ENCODE data around the gene FEM1A. TPM values are rescaled to one million over a fixed set of nuclear protein-coding genes. Genes with fewer than 3 reads are reported as not detected.
"Not testable (repeated sequence)": the region's sequence is repeated elsewhere in the genome, so short reads cannot be mapped to it uniquely, and the experiment has no call there.

FEM1A gene
- total RNA-seq, 1 donor from 2014 or later = 11.1 TPM

GRCh38 chr19:4843647-4843965 lies 52.1 kb downstream of the FEM1A start:
- Mint-ChIP-seq H3K27ac (ENCODE audit: unreplicated experiment) (no peak overlapping the region), H3K4me3 (ENCODE audit: unreplicated experiment) (no peak overlapping the region), H3K27me3 (ENCODE audit: low read depth) (no peaks in the 10 kb centered on the region), H3K36me3 (ENCODE audit: low read depth) (peaks cover 36% of the 10 kb centered on the region), H3K9me3 (ENCODE audit: low read depth) (no peaks in the 10 kb centered on the region), H3K4me1 (ENCODE audit: low read depth) (peaks cover 21% of the 10 kb centered on the region)
- TF ChIP-seq CTCF (IDR thresholded peaks at IDR 0.05) = no peak
- DNase-seq (ENCODE audit: low spot score) = no peak

- Mint-ChIP-seq H3K36me3 (ENCODE audit: low read depth) (peaks cover 32% of the 10 kb centered on the region), H3K27ac (ENCODE audit: unreplicated experiment) (peak overlapping the region; percentile 59), H3K4me1 (ENCODE audit: low read depth) (peaks cover 21% of the 10 kb centered on the region), H3K4me3 (ENCODE audit: unreplicated experiment) (no peak overlapping the region), H3K27me3 (ENCODE audit: low read depth) (no peaks in the 10 kb centered on the region), H3K9me3 (ENCODE audit: low read depth) (no peaks in the 10 kb centered on the region)
- no peak for TF ChIP-seq CTCF (IDR thresholded peaks at IDR 0.05)
- DNase-seq (ENCODE audit: low spot score) = no peak
Measured at GRCh38 chr19:4844348-4845179, 53.0 kb downstream of the FEM1A start.

- not testable (repeated sequence) for DNase-seq (ENCODE audit: low spot score); H3K4me3 Mint-ChIP-seq (ENCODE audit: unreplicated experiment); H3K27me3 Mint-ChIP-seq (ENCODE audit: low read depth); H3K9me3 Mint-ChIP-seq (ENCODE audit: low read depth)
- Mint-ChIP-seq H3K27ac (ENCODE audit: unreplicated experiment) (peak overlapping the region; percentile 63), H3K36me3 (ENCODE audit: low read depth) (peaks cover 24% of the 10 kb centered on the region), H3K4me1 (ENCODE audit: low read depth) (peaks cover 19% of the 10 kb centered on the region)
Measured at GRCh38 chr19:4845975-4846374, 54.4 kb downstream of the FEM1A start.

GRCh38 chr19:4847190-4847973 lies 55.8 kb downstream of the FEM1A start:
- Mint-ChIP-seq H3K9me3 (ENCODE audit: low read depth) (no peaks in the 10 kb centered on the region), H3K27me3 (ENCODE audit: low read depth) (no peaks in the 10 kb centered on the region), H3K36me3 (ENCODE audit: low read depth) (peaks cover 23% of the 10 kb centered on the region), H3K4me3 (ENCODE audit: unreplicated experiment) (no peak overlapping the region), H3K27ac (ENCODE audit: unreplicated experiment) (no peak overlapping the region), H3K4me1 (ENCODE audit: low read depth) (peaks cover 18% of the 10 kb centered on the region)
- DNase-seq (ENCODE audit: low spot score) = no peak
- TF ChIP-seq CTCF (IDR thresholded peaks at IDR 0.05) = no peak

- no peak for DNase-seq (ENCODE audit: low spot score)
- Mint-ChIP-seq H3K27me3 (ENCODE audit: low read depth) (no peaks in the 10 kb centered on the region), H3K4me3 (ENCODE audit: unreplicated experiment) (no peak overlapping the region), H3K36me3 (ENCODE audit: low read depth) (peaks cover 17% of the 10 kb centered on the region), H3K4me1 (ENCODE audit: low read depth) (peaks cover 18% of the 10 kb centered on the region), H3K27ac (ENCODE audit: unreplicated experiment) (no peak overlapping the region), H3K9me3 (ENCODE audit: low read depth) (no peaks in the 10 kb centered on the region)
- TF ChIP-seq CTCF (IDR thresholded peaks at IDR 0.05) = no peak
Measured at GRCh38 chr19:4849019-4849418, 57.5 kb downstream of the FEM1A start.

Small RNA genes within 50 kb of the gene (microRNA-seq; reads per million reads assigned to microRNA genes)
- not detected for gene MIR7-3 (ENCODE audit: borderline number of aligned reads)

Other genes starting within 250 kb of the FEM1A start
- 4.2 to 5.3 TPM (median 4.3 TPM) in 3 replicates for gene SEMA6B, start 232.1 kb upstream of the FEM1A start, total RNA-seq
- gene TNFAIP8L1, start 152.2 kb upstream of the FEM1A start, total RNA-seq = 2.0 to 4.2 TPM (median 3.9 TPM) in 3 replicates
- gene MYDGF, start 121.4 kb upstream of the FEM1A start, total RNA-seq = 124 to 130 TPM (median 124 TPM) in 3 replicates
- gene DPP9, start 67.9 kb upstream of the FEM1A start, total RNA-seq = 31.5 to 41.5 TPM (median 38.7 TPM) in 3 replicates
- gene TICAM1, start 40.0 kb downstream of the FEM1A start, total RNA-seq = 6.8 to 13.2 TPM (median 12.3 TPM) in 3 replicates
- 91.8 to 93.2 TPM (median 93.0 TPM) in 3 replicates for gene PLIN3, start 75.9 kb downstream of the FEM1A start, total RNA-seq
- 0.41 TPM in 1 of 3 replicates, not detected in the others for gene ARRDC5, start 111.2 kb downstream of the FEM1A start, total RNA-seq
- 15.7 to 42.5 TPM (median 17.4 TPM) in 3 replicates for gene UHRF1, start 117.8 kb downstream of the FEM1A start, total RNA-seq
- 50.7 to 53.2 TPM (median 52.2 TPM) in 3 replicates for gene KDM4B, start 177.4 kb downstream of the FEM1A start, total RNA-seq

Measured in chondrocyte (in vitro differentiated cells).